ENCODE data around the gene ATG7. TPM values are rescaled to one million over a fixed set of nuclear protein-coding genes. Genes with fewer than 3 reads are reported as not detected.

ATG7 gene
- total and polyA plus RNA-seq, 2 donors from 2014 or later: 15.3 to 54.9 TPM

- intact Hi-C loops (cut with DNase I): no loop called here
- H3K27ac ChIP-seq (ENCODE audit: low read depth in 2 of 2, low read length in 2 of 2): no peak overlapping the region
- no peak overlapping the region for H3K4me3 ChIP-seq (ENCODE audit: low read length in 3 of 3)
- no peak for TF ChIP-seq CTCF (IDR thresholded peaks at IDR 0.05; ENCODE audit: borderline replicate concordance, extremely low read depth, insufficient read depth)
- no peaks in the 10 kb centered on the region for H3K4me1 ChIP-seq (ENCODE audit: control insufficient read depth in 2 of 3, insufficient read depth in 2 of 3, low read depth in 1 of 3, low read length in 3 of 3)
- H3K36me3 ChIP-seq (ENCODE audit: control insufficient read depth in 2 of 3, insufficient read depth in 3 of 3, low read length in 3 of 3): no peaks in the 10 kb centered on the region
- H3K9me3 ChIP-seq (ENCODE audit: control insufficient read depth in 2 of 3, insufficient read depth in 1 of 3, low read length in 3 of 3): no peaks in the 10 kb centered on the region
- no peaks in the 10 kb centered on the region for H3K27me3 ChIP-seq (ENCODE audit: control insufficient read depth, insufficient read depth, low read length)
- no peak for DNase-seq
- FAIRE-seq: no peak
- no peak overlapping the region for H3K9ac ChIP-seq (ENCODE audit: low read length in 3 of 3)
These were observed 13.2 kb upstream of the ATG7 start for GRCh38 chr3:11258958-11259357.

- no peaks in the 10 kb centered on the region for H3K36me3 ChIP-seq (ENCODE audit: control insufficient read depth in 2 of 3, insufficient read depth in 3 of 3, low read length in 3 of 3)
- intact Hi-C loops (cut with DNase I): no loop called here
- TF ChIP-seq CTCF (IDR thresholded peaks at IDR 0.05; ENCODE audit: borderline replicate concordance, extremely low read depth, insufficient read depth): no peak
- H3K27me3 ChIP-seq (ENCODE audit: control insufficient read depth, insufficient read depth, low read length): no peaks in the 10 kb centered on the region
- H3K4me1 ChIP-seq (ENCODE audit: control insufficient read depth in 2 of 3, insufficient read depth in 2 of 3, low read depth in 1 of 3, low read length in 3 of 3): no peaks in the 10 kb centered on the region
- no peak overlapping the region for H3K4me3 ChIP-seq (ENCODE audit: low read length in 3 of 3)
- DNase-seq (no peak), FAIRE-seq (no peak)
- H3K9ac ChIP-seq (ENCODE audit: low read length in 3 of 3): no peak overlapping the region
- no peaks in the 10 kb centered on the region for H3K9me3 ChIP-seq (ENCODE audit: control insufficient read depth in 2 of 3, insufficient read depth in 1 of 3, low read length in 3 of 3)
- no peak overlapping the region for H3K27ac ChIP-seq (ENCODE audit: low read depth in 2 of 2, low read length in 2 of 2)
These were observed 11.7 kb upstream of the ATG7 start for GRCh38 chr3:11260460-11260859.

- TF ChIP-seq CTCF (IDR thresholded peaks at IDR 0.05; ENCODE audit: borderline replicate concordance, extremely low read depth, insufficient read depth): no peak
- H3K4me1 ChIP-seq (ENCODE audit: control insufficient read depth in 2 of 3, insufficient read depth in 2 of 3, low read depth in 1 of 3, low read length in 3 of 3): peaks cover 5 to 12% (median 8%) of the 10 kb centered on the region in 3 donors
- no peaks in the 10 kb centered on the region for H3K27me3 ChIP-seq (ENCODE audit: control insufficient read depth, insufficient read depth, low read length)
- no peak overlapping the region for H3K9ac ChIP-seq (ENCODE audit: low read length in 3 of 3)
- no peaks in the 10 kb centered on the region for H3K9me3 ChIP-seq (ENCODE audit: control insufficient read depth in 2 of 3, insufficient read depth in 1 of 3, low read length in 3 of 3)
- no peak for FAIRE-seq
- H3K4me3 ChIP-seq (ENCODE audit: low read length in 3 of 3): no peak overlapping the region
- H3K36me3 ChIP-seq (ENCODE audit: control insufficient read depth in 2 of 3, insufficient read depth in 3 of 3, low read length in 3 of 3): no peaks in the 10 kb centered on the region
- no peak for DNase-seq
- no peak overlapping the region for H3K27ac ChIP-seq (ENCODE audit: low read depth in 2 of 2, low read length in 2 of 2)
- intact Hi-C loops (cut with DNase I): no loop called here
These were observed 3.2 kb upstream of the ATG7 start for GRCh38 chr3:11269007-11269406.

All from kidney (tissue), 14 donors.